Measurements from ENCODE around the gene MARK1.
"Not testable (repeated sequence)": the region's sequence is repeated elsewhere in the genome, so short reads cannot be mapped to it uniquely, and the experiment has no call there.

The MARK1 gene

DNA sequence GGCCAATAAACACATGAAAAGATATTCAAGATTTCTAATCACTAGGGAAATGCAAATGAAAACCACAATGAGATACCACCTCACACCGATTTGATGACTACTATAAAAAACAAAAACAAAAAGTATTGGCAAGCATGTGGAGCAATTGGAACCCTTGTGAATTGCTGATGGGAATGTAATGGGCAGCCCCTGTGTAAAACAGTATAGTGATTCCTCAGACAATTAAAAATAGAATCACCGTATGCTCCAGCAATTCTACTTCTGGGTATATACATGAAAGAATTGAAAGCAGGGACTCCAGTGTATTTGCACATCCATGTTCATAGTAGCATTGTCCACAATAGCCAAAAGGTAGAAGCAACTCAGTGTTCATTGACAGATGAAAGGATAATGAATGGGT, 149.3 kb downstream of the MARK1 start:
- H3K27ac ChIP-seq: no peak overlapping the region
- DNase-seq (ENCODE audit: low spot score): no peak
- ChIA-PET POLR2A (ENCODE audit: low non-redundant PET) (no interaction called here), CTCF (interaction anchor here (0.6 kb wide), 1 partner anchor 26 kb away, joined by 3 read pairs; no protein-coding TSS in a partner anchor)
- TF ChIP-seq, protein P1, sequence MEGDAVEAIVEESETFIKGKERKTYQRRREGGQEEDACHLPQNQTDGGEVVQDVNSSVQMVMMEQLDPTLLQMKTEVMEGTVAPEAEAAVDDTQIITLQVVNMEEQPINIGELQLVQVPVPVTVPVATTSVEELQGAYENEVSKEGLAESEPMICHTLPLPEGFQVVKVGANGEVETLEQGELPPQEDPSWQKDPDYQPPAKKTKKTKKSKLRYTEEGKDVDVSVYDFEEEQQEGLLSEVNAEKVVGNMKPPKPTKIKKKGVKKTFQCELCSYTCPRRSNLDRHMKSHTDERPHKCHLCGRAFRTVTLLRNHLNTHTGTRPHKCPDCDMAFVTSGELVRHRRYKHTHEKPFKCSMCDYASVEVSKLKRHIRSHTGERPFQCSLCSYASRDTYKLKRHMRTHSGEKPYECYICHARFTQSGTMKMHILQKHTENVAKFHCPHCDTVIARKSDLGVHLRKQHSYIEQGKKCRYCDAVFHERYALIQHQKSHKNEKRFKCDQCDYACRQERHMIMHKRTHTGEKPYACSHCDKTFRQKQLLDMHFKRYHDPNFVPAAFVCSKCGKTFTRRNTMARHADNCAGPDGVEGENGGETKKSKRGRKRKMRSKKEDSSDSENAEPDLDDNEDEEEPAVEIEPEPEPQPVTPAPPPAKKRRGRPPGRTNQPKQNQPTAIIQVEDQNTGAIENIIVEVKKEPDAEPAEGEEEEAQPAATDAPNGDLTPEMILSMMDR (conservative IDR thresholded peaks at IDR 0.05; ENCODE audit: low read depth): no peak

DNA sequence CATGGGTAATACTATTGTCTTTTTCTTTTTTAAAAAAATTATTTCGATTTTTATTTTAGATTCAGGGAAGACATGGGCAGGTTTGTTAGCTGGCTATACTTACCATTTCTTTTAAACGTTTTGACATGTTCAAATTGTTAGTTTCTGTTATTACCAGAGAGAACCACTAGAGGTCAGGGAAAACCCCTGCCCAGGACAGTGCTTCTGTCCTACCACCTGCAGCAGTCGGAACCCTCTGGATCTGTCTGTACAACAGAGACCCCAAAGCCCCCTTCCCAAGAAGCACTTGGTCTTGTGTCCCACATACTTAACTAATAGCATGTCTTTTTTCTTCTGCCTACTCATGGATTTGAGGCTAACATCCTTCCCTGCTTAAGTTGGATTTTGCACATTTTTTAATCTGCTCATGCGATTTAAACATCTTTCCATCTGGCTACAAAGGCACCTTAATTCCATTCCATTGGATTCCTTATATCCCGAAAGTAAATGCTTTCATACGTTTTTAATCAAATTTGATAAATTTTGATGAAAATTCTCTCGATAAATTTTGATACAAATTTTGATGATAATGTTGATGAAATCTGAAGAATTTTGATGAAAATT, 152.2 kb downstream of the MARK1 start:
- TF ChIP-seq, protein P1 (conservative IDR thresholded peaks at IDR 0.05; ENCODE audit: low read depth): peak; percentile 81
- peak; percentile 80 for DNase-seq (ENCODE audit: low spot score)

GRCh38 chr1:220681220-220681880, 153.4 kb downstream of the MARK1 start:
- POLR2A ChIA-PET (ENCODE audit: low non-redundant PET): no interaction called here
- CTCF ChIA-PET: interaction anchor here (0.5 to 1.5 kb wide), 5 partner anchors 52 to 400 kb away, joined by 3 to 4 read pairs (median 3); no protein-coding TSS in a partner anchor

More for the DNA sequence above, 152.2 kb downstream of the MARK1 start:
- H3K27ac ChIP-seq: no peak overlapping the region
- ChIA-PET CTCF (interaction anchor here (0.6 to 0.9 kb wide), 7 partner anchors 11 to 628 kb away, joined by 3 to 6 read pairs (median 3); no protein-coding TSS in a partner anchor), POLR2A (ENCODE audit: low non-redundant PET) (no interaction called here)

GRCh38 chr1:220682901-220683576, 155.1 kb downstream of the MARK1 start:
- CTCF ChIA-PET: interaction anchor here (1.1 kb wide), 1 partner anchor 402 kb away, joined by 3 read pairs; no protein-coding TSS in a partner anchor
- H3K27ac ChIP-seq: no peak overlapping the region
- TF ChIP-seq, protein P1 (conservative IDR thresholded peaks at IDR 0.05; ENCODE audit: low read depth): no peak
- POLR2A ChIA-PET (ENCODE audit: low non-redundant PET): interaction anchor here (0.7 kb wide), 1 partner anchor 60 kb away, joined by 3 read pairs; no protein-coding TSS in a partner anchor
- DNase-seq (ENCODE audit: low spot score): no peak

More at GRCh38 chr1:220681220-220681880, 153.4 kb downstream of the MARK1 start:
- H3K27ac ChIP-seq: no peak overlapping the region
- TF ChIP-seq, protein P1 (conservative IDR thresholded peaks at IDR 0.05; ENCODE audit: low read depth): no peak
- no peak for DNase-seq (ENCODE audit: low spot score)

- H3K27ac ChIP-seq; DNase-seq (ENCODE audit: low spot score); POLR2A ChIA-PET (ENCODE audit: low non-redundant PET): not testable (repeated sequence)
- CTCF ChIA-PET: interaction anchor here (1.1 kb wide), 1 partner anchor 403 kb away, joined by 3 read pairs; no protein-coding TSS in a partner anchor
Measured at GRCh38 chr1:220683716-220684115, 155.8 kb downstream of the MARK1 start.

- DNase-seq (ENCODE audit: low spot score): no peak
- no peak overlapping the region for H3K27ac ChIP-seq
- ChIA-PET CTCF (interaction anchor here (0.6 to 1.2 kb wide), 3 partner anchors 17 to 404 kb away, joined by 3 to 9 read pairs (median 3); no protein-coding TSS in a partner anchor), POLR2A (ENCODE audit: low non-redundant PET) (no interaction called here)
- TF ChIP-seq, protein P1 (conservative IDR thresholded peaks at IDR 0.05; ENCODE audit: low read depth): no peak
Measured at GRCh38 chr1:220684890-220685289, 157.0 kb downstream of the MARK1 start.
